HG02852 (cell line): ENCODE measurements around the gene EFL1.

Source experiments
- ATAC-seq: cut with Tn5 transposase; IDR thresholded peaks from one replicate; pipeline ENCODE4 v1.9.1; 2021; ENCODE audit warnings: mild to moderate bottlenecking, moderate library complexity; ENCODE audit not compliant: unreplicated experiment

Gene EFL1

DNA sequence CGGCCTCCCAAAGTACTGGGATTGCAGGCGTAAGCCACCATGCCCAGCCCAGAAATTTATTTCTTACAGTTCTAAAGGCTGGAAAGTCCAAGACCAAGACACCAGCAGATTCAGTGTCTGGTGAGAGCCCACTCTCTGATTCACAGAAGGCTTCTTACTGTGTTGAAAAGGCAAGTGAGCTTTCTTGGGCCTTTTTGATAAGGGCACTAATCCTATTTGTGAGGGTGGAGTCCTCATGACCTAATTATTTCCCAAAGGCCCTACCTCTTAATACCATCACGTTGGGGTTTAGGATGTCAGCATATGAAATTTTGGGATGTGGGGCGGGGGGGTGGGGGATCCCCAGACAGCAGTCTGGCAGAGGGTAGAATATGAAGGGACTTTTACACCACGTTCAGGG lies 169.2 kb downstream of the EFL1 start:
- no peak for ATAC-seq

DNA sequence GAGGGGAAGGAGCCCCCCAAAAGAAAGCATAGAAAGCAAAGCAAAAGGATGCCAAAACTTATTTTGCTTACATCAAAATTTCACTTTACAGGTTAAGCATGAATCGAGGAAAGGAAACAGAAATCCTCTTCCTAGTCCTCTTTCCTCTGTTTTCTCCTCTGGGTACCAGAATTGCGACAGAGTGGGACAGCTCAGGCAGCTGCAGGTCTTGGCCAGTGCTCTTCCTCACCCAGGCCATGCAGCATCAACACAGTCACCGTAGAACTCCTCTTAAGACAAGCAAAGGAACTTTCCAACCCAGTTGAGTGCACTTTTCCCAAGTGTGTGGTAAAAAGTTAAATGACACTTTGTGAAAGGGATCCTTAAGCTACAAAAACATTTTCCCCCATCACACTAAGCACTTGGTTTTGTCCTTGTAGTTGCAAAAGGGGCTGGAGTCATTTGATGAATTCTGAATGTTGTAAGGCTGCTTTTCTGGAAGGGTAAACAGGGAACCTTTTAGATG lies 170.8 kb downstream of the EFL1 start:
- no peak for ATAC-seq

DNA sequence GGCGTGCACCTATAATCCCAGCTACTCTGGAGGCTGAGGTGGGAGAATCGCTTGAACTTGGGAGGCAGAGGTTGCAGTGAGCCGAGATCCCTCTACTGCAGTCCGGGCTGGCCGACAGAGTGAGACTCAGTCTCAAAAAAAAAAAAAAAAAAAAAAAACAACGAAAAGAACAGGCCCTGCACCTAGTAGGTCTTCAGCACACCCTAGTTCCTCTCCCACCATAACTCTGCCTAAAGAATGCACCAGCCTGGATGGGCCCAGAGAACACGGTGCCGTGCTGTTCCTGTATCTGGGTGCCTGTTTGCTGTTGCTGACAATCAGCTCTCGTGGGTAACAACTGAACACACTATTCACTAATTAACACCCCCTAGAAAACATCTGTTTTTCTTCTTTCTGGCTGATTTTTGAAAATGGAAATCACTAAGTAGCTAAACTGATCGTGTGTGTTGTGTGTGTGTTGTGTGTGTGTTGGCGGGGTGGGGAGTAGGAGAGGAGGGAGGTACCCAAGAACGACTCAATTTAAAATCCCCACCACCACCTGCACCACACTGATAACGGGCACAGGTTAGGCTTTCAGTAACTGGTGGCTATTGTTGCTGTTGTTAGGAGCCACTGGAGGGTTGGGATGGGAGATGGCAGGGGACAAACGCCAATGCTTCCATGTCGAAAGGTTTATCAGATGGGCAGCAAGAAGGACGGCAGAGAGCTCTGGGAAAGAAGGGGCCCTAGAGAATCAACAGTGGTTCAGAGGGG lies 176.1 kb downstream of the EFL1 start:
- ATAC-seq = no peak

DNA sequence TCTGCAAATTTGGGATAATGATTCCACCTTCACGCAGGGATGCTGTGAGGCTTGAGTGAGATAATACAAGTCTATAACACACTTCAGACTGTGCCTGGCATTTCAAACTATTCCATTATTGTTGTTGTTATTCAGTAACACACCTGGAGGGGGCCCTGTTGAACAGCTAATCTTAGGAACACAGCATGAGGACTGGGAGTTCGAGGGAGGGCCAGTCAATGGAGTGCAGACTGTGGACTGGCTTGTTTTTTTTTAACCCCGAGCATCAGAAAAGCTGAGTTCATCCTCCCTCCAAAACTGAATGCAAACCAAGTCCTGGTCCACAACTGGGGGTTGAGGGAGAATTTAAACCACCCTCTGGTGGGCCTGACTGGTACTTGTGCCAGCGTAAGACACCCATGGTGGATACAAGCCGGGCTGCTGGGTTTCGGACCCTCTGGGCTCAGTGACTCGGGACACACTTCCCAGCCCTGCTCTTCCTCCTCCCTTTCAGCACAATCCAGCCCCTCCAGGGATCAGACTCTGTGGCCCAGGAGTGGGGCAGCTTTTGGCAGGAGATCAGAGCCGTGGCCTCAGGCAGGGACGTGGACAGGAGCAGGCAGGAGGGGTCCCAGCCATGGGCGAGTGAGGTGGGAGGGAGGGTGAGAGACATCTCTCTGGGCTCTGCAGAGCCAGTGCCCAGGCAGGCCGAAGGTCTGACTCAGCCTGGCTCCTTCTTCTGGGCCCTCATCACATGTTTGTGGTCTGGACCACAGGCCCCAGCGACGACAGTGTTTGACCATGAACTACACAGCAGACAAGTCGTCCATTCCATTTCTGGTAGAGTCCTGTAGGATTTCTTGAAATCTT lies 180.4 kb downstream of the EFL1 start:
- ATAC-seq = no peak

DNA sequence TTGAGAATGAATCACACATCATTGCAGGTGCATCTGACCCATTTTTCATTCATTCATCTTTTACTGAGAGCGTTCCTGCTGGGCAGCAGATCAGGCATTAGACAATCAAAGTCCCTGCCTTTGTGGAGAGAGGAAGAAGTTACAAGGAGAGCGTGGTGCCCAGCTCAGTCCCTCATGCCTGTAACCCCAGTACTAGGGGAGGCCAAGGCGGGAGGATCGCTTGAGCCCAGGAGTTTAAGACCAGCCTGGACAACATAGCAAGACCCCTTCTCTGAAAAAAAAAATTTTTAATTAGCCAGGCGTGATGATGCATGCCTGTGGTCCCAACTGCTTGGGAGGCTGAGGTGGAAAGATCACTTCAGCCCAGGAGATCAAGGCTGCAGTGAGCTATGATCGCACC lies 181.8 kb downstream of the EFL1 start:
- no peak for ATAC-seq
